H1 (cell line): ENCODE measurements around the gene EZH1. TPM values are rescaled to one million over a fixed set of nuclear protein-coding genes. Genes with fewer than 3 reads are reported as not detected.
A peak's percentile ranks its signal among the peaks of the same experiment; 100 is the strongest.

Source experiments
- CBX5 ChIP-seq: fragments of 300-800, 300-1000 bp; sonication (generic); IDR thresholded peaks from 2 replicates; pipeline ENCODE4 v1.7.1; 2016; ENCODE audit warnings: antibody characterized with exemption, low read length, low read depth
- FOSL1 ChIP-seq: IDR thresholded peaks from 2 replicates; pipeline ENCODE4 v1.6.1; 2011; ENCODE audit warnings: mild to moderate bottlenecking, low read depth, low read length, moderate library complexity; ENCODE audit not compliant: insufficient read depth
- HDAC2 ChIP-seq, 2 experiments: fragments of 300-600 bp in 1 of 2; sonication (generic) in 1 of 2; IDR thresholded peaks; 2 replicates each; pipeline ENCODE4 v1.6.1; 2011 to 2012; ENCODE audit warnings: low read depth in 2 of 2, low read length in 2 of 2, mild to moderate bottlenecking in 2 of 2, moderate library complexity in 2 of 2, borderline replicate concordance in 1 of 2, inconsistent platforms in 1 of 2
- MAFK ChIP-seq: IDR thresholded peaks from 2 replicates; pipeline ENCODE4 v1.6.1; 2012; ENCODE audit warnings: low read depth, mild to moderate bottlenecking, improper control_type of control experiment, low read length
- SIRT6 ChIP-seq: IDR thresholded peaks from one replicate; pipeline ENCODE4 v1.7.1; 2012; ENCODE audit warnings: low read length, inconsistent platforms
- SP2 ChIP-seq: IDR thresholded peaks from 2 replicates; pipeline ENCODE4 v1.6.1; 2012; ENCODE audit warnings: mild to moderate bottlenecking, low read length, inconsistent platforms
- TAF1 ChIP-seq: IDR thresholded peaks from 2 replicates; pipeline ENCODE4 v1.6.1; 2011; ENCODE audit warnings: mild to moderate bottlenecking, low read depth, low read length
- polyA plus RNA-seq, 7 experiments: library from polyadenylated mRNA; depleted of rRNA in 3 of 7; stranded (reverse) in 5 of 7; unstranded in 2 of 7; fragments of >200 nt in 5 of 7; fragments of 200-250 nt in 2 of 7; gene quantifications; 1 replicate in 5 of 7; 2 replicates in 1 of 7; 4 replicates in 1 of 7; pipeline versions ENCODE4 v1.2.1 to v1.2.3, GENCODE V29; 2011 to 2013; ENCODE audit warnings: missing spikeins in 2 of 7, mixed read lengths in 2 of 7
- total RNA-seq: library from RNA; stranded (reverse); fragmentation: NEBNext Ultra II Directional; extraction: Animal tissue kit (Norgen Biotek cat#: 25700); gene quantifications from 2 replicates; pipeline ENCODE4 v1.2.1, GENCODE V29; 2021
- TF ChIP-seq, protein P1 (sequence below): IDR thresholded peaks from 2 replicates; pipeline ENCODE4 v1.6.1; 2012; ENCODE audit warnings: low read length, inconsistent platforms

Gene EZH1
- total and polyA plus RNA-seq, 2 of the 8 experiments (the other 6 are each of a cell fraction or from before 2014, with no cell fraction given): 17.4 to 20.8 TPM

DNA sequence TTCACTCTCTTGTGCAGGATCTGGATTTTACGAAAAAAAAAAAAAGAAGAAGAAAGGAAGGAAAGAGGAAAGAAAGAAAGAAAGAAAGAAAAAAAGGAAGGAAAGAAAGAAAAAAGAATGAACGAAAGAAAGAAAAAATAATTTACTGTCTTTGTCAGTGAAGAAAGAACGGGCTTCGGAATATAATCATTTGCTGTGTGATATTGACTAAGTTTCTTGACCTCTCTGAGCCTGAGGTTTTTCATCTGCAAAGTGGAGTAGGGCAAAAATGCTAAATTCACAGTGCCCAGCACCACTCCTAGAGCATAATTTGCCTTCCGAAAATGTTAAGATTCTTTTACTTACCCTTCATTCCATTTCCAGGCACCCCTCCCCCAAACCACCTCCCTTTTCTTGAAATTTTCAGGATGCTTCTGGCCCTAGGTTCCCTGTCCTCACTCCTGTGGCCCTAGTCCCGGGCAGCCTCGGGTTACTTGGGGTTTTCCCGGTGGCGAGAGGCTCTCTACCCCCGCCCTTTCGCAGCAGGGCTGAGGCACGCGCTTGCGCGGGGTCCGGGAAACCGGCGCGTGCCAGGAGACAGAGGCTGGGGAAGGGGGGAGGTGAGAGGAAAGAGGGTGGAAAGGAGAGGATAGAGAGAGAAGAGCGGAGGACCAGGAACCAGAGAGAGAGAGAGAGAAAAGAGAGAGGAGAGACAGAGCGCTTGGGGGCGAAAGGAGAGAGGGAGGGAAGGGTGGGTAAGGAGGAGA is 62.7 kb downstream of the EZH1 start, which contains the start of gene CNTNAP1 (continued):
- TF ChIP-seq HDAC2 (IDR thresholded peaks at IDR 0.05; ENCODE audit: borderline replicate concordance in 1 of 2, low read depth in 2 of 2, low read length in 2 of 2) (peak; percentile 46 to 95; a peak in 1 of 4 replicates), SP2 (no peak), TAF1 (no peak), SIRT6 (no peak), FOSL1 (no peak), MAFK (no peak), CBX5 (no peak)
- TF ChIP-seq, protein P1, sequence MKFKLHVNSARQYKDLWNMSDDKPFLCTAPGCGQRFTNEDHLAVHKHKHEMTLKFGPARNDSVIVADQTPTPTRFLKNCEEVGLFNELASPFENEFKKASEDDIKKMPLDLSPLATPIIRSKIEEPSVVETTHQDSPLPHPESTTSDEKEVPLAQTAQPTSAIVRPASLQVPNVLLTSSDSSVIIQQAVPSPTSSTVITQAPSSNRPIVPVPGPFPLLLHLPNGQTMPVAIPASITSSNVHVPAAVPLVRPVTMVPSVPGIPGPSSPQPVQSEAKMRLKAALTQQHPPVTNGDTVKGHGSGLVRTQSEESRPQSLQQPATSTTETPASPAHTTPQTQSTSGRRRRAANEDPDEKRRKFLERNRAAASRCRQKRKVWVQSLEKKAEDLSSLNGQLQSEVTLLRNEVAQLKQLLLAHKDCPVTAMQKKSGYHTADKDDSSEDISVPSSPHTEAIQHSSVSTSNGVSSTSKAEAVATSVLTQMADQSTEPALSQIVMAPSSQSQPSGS: no peak; the same call in 1 of the 2 replicates
